HepG2 (cell line): ENCODE results near the gene CUEDC2. TPM values are rescaled to one million over a fixed set of nuclear protein-coding genes. Genes with fewer than 3 reads are reported as not detected.
A peak's percentile ranks its signal among the peaks of the same experiment; 100 is the strongest.

ENCODE experiments used
- CBX5 ChIP-seq: sonication (generic); formaldehyde crosslinking; IDR thresholded peaks from 2 replicates; pipeline ENCODE4 v1.4.0; 2020; ENCODE audit warnings: missing genetic modification reagents, borderline replicate concordance
- CREM ChIP-seq, 2 experiments: sonication (generic) in 1 of 2; formaldehyde crosslinking in 1 of 2; IDR thresholded peaks; 2 replicates each; pipeline versions ENCODE4 v1.4.0 to v1.6.1; 2016 to 2020; ENCODE audit warnings: antibody characterized with exemption in 1 of 2, mild to moderate bottlenecking in 1 of 2, missing genetic modification reagents in 1 of 2
- EED ChIP-seq: sonication (generic); formaldehyde crosslinking; IDR thresholded peaks from 2 replicates; pipeline ENCODE4 v1.5.0; 2020; ENCODE audit warnings: mild to moderate bottlenecking, missing genetic modification reagents
- GATAD2A ChIP-seq: IDR thresholded peaks from 2 replicates; pipeline ENCODE4 v1.6.1; 2016
- GPN1 ChIP-seq: sonication (generic); formaldehyde crosslinking; IDR thresholded peaks from 2 replicates; pipeline ENCODE4 v1.5.1; 2020; ENCODE audit warnings: missing genetic modification reagents, borderline replicate concordance
- KDM4B ChIP-seq: sonication (generic); formaldehyde crosslinking; IDR thresholded peaks from 2 replicates; pipeline ENCODE4 v1.4.0; 2020; ENCODE audit warnings: missing genetic modification reagents
- KLF9 ChIP-seq: IDR thresholded peaks from 2 replicates; pipeline ENCODE4 v1.6.1; 2016; ENCODE audit warnings: low read depth
- MIER3 ChIP-seq: IDR thresholded peaks from 2 replicates; pipeline ENCODE4 v1.6.1; 2016; ENCODE audit warnings: missing compliant biosample characterization, borderline replicate concordance
- POGZ ChIP-seq: sonication (generic); formaldehyde crosslinking; IDR thresholded peaks from 2 replicates; pipeline ENCODE4 v1.4.0; 2020; ENCODE audit warnings: mild to moderate bottlenecking, missing genetic modification reagents
- RXRA ChIP-seq: sonication (generic); formaldehyde crosslinking; IDR thresholded peaks from 2 replicates; pipeline ENCODE4 v1.5.1; 2020; ENCODE audit warnings: missing genetic modification reagents
- SNAPC2 ChIP-seq: sonication (generic); formaldehyde crosslinking; IDR thresholded peaks from 2 replicates; pipeline ENCODE4 v1.8.1; 2022; ENCODE audit warnings: mild to moderate bottlenecking, missing genetic modification reagents
- ZMYM4 ChIP-seq: sonication (generic); formaldehyde crosslinking; IDR thresholded peaks from 2 replicates; pipeline ENCODE4 v1.8.1; 2023; ENCODE audit warnings: mild to moderate bottlenecking, missing genetic modification reagents
- ZNF10 ChIP-seq: sonication (generic); formaldehyde crosslinking; IDR thresholded peaks from 2 replicates; pipeline ENCODE4 v1.4.0; 2020; ENCODE audit warnings: mild to moderate bottlenecking, low read depth, missing genetic modification reagents, borderline replicate concordance
- ZNF12 ChIP-seq: sonication (generic); formaldehyde crosslinking; IDR thresholded peaks from 2 replicates; pipeline ENCODE4 v1.5.0; 2020; ENCODE audit warnings: missing genetic modification reagents
- ZNF337 ChIP-seq: sonication (generic); formaldehyde crosslinking; IDR thresholded peaks from 2 replicates; pipeline ENCODE4 v1.5.1; 2020; ENCODE audit warnings: missing genetic modification reagents, low read depth, mild to moderate bottlenecking, borderline replicate concordance
- ZNF644 ChIP-seq: IDR thresholded peaks from 2 replicates; pipeline ENCODE4 v1.6.1; 2016; ENCODE audit warnings: low read depth
- ZNF788 ChIP-seq: sonication (generic); formaldehyde crosslinking; IDR thresholded peaks from 2 replicates; pipeline ENCODE4 v1.5.0; 2020; ENCODE audit warnings: mild to moderate bottlenecking, missing genetic modification reagents, borderline replicate concordance
- ZSCAN9 ChIP-seq: IDR thresholded peaks from 2 replicates; pipeline ENCODE4 v1.6.1; 2016; ENCODE audit warnings: borderline replicate concordance
- polyA plus RNA-seq, 8 experiments: library from polyadenylated mRNA; depleted of rRNA in 3 of 8; stranded (reverse) in 7 of 8; unstranded in 1 of 8; fragments of >200 nt; fragmentation: Illumina TruSeq in 4 of 8; extraction: Trizol in 4 of 8; gene quantifications; 2 replicates each; pipeline versions ENCODE4 v1.2.1 to v1.2.3, GENCODE V29; 2011 to 2016; ENCODE audit warnings: low read depth in 4 of 8, missing spikeins in 1 of 8, mixed read lengths in 1 of 8; ENCODE audit not compliant: insufficient read depth in 1 of 8
- total RNA-seq, 5 experiments: library from RNA; depleted of rRNA; stranded (reverse); fragments of >200 nt; fragmentation: Illumina TruSeq; extraction: Trizol; gene quantifications; 2 replicates each; pipeline ENCODE4 v1.2.3, GENCODE V29; 2016; ENCODE audit warnings: low read depth in 1 of 5
- TF ChIP-seq, protein P1 (sequence below): sonication (generic); formaldehyde crosslinking; IDR thresholded peaks from 2 replicates; pipeline ENCODE4 v1.4.0; 2020; ENCODE audit warnings: mild to moderate bottlenecking, low read depth, missing genetic modification reagents
- TF ChIP-seq, protein P2 (sequence below): sonication (generic); formaldehyde crosslinking; IDR thresholded peaks from 2 replicates; pipeline ENCODE4 v1.8.0; 2022; ENCODE audit warnings: mild to moderate bottlenecking, missing genetic modification reagents, moderate library complexity
- TF ChIP-seq, protein P3 (sequence below): IDR thresholded peaks from 2 replicates; pipeline ENCODE4 v1.6.1; 2012; ENCODE audit warnings: low read depth, low read length, improper control_type of control experiment
- TF ChIP-seq, protein P4 (sequence below): IDR thresholded peaks from 2 replicates; pipeline ENCODE4 v1.6.1; 2016; ENCODE audit warnings: control low read depth
- TF ChIP-seq, protein P5 (sequence below): sonication (generic); formaldehyde crosslinking; IDR thresholded peaks from 2 replicates; pipeline ENCODE4 v1.5.1; 2020; ENCODE audit warnings: mild to moderate bottlenecking, missing genetic modification reagents

The CUEDC2 gene
- total and polyA plus RNA-seq, 2 of the 13 experiments (the other 11 are each of a cell fraction or from before 2014, with no cell fraction given), result 13.1 to 18.4 TPM

DNA sequence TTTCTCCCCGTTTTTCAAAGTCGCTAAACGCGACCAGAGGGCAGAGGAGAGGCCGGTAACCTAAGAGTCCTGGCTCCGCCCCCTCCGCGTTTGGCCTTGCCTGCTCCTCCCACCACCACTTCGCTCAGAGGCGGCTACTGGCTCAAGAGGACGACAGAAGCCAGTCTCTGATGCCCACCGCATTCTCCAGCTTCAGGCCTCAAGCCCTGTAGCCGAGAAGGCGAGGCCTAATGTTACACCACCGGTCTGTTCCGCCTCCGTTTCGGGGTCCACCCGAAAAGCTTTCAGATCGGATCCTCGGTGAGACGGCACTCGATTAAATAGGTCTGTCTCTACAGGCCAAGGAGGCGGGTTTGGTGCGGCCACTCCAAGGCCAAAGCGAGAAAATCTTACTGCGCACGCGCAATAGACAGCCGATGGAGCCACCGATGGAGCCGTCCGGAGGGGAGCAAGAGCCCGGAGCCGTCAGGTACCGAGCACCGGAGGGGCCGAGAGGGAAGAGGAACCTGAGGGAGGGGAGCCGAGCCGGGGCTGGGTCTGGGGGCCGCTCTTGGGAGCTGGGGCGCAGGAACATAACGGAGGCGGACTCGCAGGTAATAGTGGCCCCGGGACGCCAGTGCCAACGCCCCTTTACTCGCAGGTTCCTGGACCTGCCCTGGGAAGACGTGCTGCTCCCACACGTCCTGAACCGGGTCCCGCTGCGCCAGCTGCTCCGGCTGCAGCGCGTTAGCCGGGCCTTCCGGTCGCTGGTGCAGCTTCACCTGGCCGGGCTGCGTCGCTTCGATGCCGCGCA, 11.5 kb downstream of the CUEDC2 start, which contains the start of gene FBXL15 (continued):
- TF ChIP-seq CREM (IDR thresholded peaks at IDR 0.05), result peak; percentile 78
- no peak for TF ChIP-seq CREM (CRISPR knock-in tag; IDR thresholded peaks at IDR 0.05)
- TF ChIP-seq SNAPC2 (CRISPR knock-in tag), result peak; percentile 56; the same call in 1 of the 2 replicates
- peak; percentile 70 for TF ChIP-seq RXRA
- TF ChIP-seq ZSCAN9 (CRISPR knock-in tag), result no peak
- TF ChIP-seq ZNF644 (CRISPR knock-in tag), result no peak
- TF ChIP-seq EED (CRISPR knock-in tag), result no peak
- peak; percentile 6; the same call in 1 of the 2 replicates for TF ChIP-seq ZNF12 (CRISPR knock-in tag)
- TF ChIP-seq KLF9 (CRISPR knock-in tag), result peak; percentile 28; the same call in 1 of the 2 replicates
- TF ChIP-seq, protein P1, sequence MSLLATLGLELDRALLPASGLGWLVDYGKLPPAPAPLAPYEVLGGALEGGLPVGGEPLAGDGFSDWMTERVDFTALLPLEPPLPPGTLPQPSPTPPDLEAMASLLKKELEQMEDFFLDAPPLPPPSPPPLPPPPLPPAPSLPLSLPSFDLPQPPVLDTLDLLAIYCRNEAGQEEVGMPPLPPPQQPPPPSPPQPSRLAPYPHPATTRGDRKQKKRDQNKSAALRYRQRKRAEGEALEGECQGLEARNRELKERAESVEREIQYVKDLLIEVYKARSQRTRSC (CRISPR knock-in tag), result no peak
- TF ChIP-seq, protein P2, sequence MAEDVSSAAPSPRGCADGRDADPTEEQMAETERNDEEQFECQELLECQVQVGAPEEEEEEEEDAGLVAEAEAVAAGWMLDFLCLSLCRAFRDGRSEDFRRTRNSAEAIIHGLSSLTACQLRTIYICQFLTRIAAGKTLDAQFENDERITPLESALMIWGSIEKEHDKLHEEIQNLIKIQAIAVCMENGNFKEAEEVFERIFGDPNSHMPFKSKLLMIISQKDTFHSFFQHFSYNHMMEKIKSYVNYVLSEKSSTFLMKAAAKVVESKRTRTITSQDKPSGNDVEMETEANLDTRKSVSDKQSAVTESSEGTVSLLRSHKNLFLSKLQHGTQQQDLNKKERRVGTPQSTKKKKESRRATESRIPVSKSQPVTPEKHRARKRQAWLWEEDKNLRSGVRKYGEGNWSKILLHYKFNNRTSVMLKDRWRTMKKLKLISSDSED (CRISPR knock-in tag), result no peak
- TF ChIP-seq, protein P3, sequence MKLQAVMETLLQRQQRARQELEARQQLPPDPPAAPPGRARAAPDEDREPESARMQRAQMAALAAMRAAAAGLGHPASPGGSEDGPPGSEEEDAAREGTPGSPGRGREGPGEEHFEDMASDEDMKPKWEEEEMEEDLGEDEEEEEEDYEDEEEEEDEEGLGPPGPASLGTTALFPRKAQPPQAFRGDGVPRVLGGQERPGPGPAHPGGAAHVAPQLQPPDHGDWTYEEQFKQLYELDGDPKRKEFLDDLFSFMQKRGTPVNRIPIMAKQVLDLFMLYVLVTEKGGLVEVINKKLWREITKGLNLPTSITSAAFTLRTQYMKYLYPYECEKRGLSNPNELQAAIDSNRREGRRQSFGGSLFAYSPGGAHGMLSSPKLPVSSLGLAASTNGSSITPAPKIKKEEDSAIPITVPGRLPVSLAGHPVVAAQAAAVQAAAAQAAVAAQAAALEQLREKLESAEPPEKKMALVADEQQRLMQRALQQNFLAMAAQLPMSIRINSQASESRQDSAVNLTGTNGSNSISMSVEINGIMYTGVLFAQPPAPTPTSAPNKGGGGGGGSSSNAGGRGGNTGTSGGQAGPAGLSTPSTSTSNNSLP, result peak; percentile 18; the same call in 1 of the 2 replicates
- no peak for TF ChIP-seq GPN1 (CRISPR knock-in tag)
- no peak for TF ChIP-seq ZNF10 (CRISPR knock-in tag)
- TF ChIP-seq MIER3 (CRISPR knock-in tag), result peak; percentile 81
- peak; percentile 10; the same call in 1 of the 2 replicates for TF ChIP-seq ZNF337 (CRISPR knock-in tag)
- peak; percentile 79 for TF ChIP-seq ZMYM4 (CRISPR knock-in tag)
- TF ChIP-seq KDM4B (CRISPR knock-in tag), result peak; percentile 72
- TF ChIP-seq ZNF788, result peak; percentile 92
- TF ChIP-seq, protein P4, sequence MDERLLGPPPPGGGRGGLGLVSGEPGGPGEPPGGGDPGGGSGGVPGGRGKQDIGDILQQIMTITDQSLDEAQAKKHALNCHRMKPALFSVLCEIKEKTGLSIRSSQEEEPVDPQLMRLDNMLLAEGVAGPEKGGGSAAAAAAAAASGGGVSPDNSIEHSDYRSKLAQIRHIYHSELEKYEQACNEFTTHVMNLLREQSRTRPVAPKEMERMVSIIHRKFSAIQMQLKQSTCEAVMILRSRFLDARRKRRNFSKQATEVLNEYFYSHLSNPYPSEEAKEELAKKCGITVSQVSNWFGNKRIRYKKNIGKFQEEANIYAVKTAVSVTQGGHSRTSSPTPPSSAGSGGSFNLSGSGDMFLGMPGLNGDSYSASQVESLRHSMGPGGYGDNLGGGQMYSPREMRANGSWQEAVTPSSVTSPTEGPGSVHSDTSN (CRISPR knock-in tag), result peak; percentile 64
- TF ChIP-seq, protein P5, sequence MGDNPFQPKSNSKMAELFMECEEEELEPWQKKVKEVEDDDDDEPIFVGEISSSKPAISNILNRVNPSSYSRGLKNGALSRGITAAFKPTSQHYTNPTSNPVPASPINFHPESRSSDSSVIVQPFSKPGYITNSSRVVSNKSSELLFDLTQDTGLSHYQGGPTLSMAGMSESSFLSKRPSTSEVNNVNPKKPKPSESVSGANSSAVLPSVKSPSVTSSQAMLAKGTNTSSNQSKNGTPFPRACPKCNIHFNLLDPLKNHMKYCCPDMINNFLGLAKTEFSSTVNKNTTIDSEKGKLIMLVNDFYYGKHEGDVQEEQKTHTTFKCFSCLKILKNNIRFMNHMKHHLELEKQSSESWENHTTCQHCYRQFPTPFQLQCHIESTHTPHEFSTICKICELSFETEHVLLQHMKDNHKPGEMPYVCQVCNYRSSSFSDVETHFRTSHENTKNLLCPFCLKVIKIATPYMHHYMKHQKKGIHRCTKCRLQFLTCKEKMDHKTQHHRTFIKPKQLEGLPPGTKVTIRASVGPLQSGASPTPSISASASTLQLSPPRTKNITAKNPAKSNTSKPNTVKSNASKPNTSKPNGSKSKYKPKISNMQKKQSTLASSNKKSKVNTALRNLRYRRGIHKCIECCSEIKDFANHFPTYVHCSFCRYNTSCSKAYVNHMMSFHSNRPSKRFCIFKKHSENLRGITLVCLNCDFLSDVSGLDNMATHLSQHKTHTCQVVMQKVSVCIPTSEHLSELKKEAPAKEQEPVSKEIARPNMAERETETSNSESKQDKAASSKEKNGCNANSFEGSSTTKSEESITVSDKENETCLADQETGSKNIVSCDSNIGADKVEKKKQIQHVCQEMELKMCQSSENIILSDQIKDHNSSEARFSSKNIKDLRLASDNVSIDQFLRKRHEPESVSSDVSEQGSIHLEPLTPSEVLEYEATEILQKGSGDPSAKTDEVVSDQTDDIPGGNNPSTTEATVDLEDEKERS (CRISPR knock-in tag), result no peak
- TF ChIP-seq CBX5, result peak; percentile 77; the same call in 1 of the 2 replicates
- peak; percentile 91 for TF ChIP-seq POGZ
- peak; percentile 59 for TF ChIP-seq GATAD2A (CRISPR knock-in tag)
